Peyer's patch (tissue), 4 donors: ENCODE measurements around the gene REXO1.

Experiments
- CTCF ChIP-seq, 6 experiments: fragments of 450-650 bp in 4 of 6; fragments of 200-600 bp in 2 of 6; sonication (generic) in 1 of 6; IDR thresholded peaks; one replicate each; pipeline ENCODE4 v1.5.1; 2017 to 2019; ENCODE audit warnings: antibody characterized with exemption in 6 of 6, mild to moderate bottlenecking in 3 of 6, moderate library complexity in 1 of 6
- POLR2A ChIP-seq, 2 donors: fragments of 450-650 bp; IDR thresholded peaks; one replicate each; pipeline ENCODE4 v1.5.1; 2017; ENCODE audit warnings: antibody characterized with exemption in 2 of 2, mild to moderate bottlenecking in 2 of 2, moderate library complexity in 2 of 2

- no peak for TF ChIP-seq CTCF (IDR thresholded peaks at IDR 0.05)
- no peak for TF ChIP-seq POLR2A (IDR thresholded peaks at IDR 0.05)
Observed at GRCh38 chr19:1832046-1832663, 16.1 kb downstream of the REXO1 start.
